Small intestine (tissue), 7 donors: Measurements from ENCODE around the gene RAD51B. TPM values are rescaled to one million over a fixed set of nuclear protein-coding genes. Genes with fewer than 3 reads are reported as not detected.

ENCODE experiments used
- DNase-seq, 2 donors: peaks; one replicate each; pipeline versions ENCODE4 v3.0.0 to v3.0.0-alpha.2; 2013
- FAIRE-seq: peaks from 2 replicates; lab custom pipeline; 2012; peaks lifted over from hg19 to GRCh38; lab: Jason Lieb, UNC
- H3K27ac ChIP-seq, 3 donors: one replicate each; pipeline ENCODE4 v1.5.1; 2013; ENCODE audit warnings: low read length in 2 of 3, mild to moderate bottlenecking in 2 of 3, control low read depth in 1 of 3, inconsistent platforms in 1 of 3, low read depth in 1 of 3, moderate library complexity in 1 of 3
- H3K27me3 ChIP-seq, 3 donors: one replicate each; pipeline ENCODE4 v1.6.1; 2013; ENCODE audit warnings: low read length in 3 of 3, inconsistent platforms in 1 of 3; ENCODE audit not compliant: control insufficient read depth in 3 of 3, insufficient read depth in 3 of 3
- H3K36me3 ChIP-seq, 3 donors: one replicate each; pipeline ENCODE4 v1.6.1; 2013; ENCODE audit warnings: low read length in 3 of 3, inconsistent platforms in 1 of 3, low read depth in 1 of 3, mild to moderate bottlenecking in 1 of 3, moderate library complexity in 1 of 3; ENCODE audit not compliant: control insufficient read depth in 3 of 3, insufficient read depth in 2 of 3
- H3K4me1 ChIP-seq, 3 donors: one replicate each; pipeline ENCODE4 v1.6.1; 2013; ENCODE audit warnings: low read length in 2 of 3, inconsistent platforms in 1 of 3, low read depth in 1 of 3, mild to moderate bottlenecking in 1 of 3, moderate library complexity in 1 of 3; ENCODE audit not compliant: control insufficient read depth in 3 of 3, insufficient read depth in 2 of 3
- H3K4me3 ChIP-seq, 3 donors: one replicate each; pipeline ENCODE4 v1.5.1; 2013; ENCODE audit warnings: low read length in 3 of 3, control low read depth in 1 of 3, inconsistent platforms in 1 of 3, low read depth in 1 of 3, mild to moderate bottlenecking in 1 of 3, moderate library complexity in 1 of 3
- H3K9me3 ChIP-seq, 2 donors: one replicate each; pipeline ENCODE4 v1.6.1; 2013; ENCODE audit warnings: low read depth in 1 of 2, low read length in 1 of 2; ENCODE audit not compliant: control insufficient read depth in 2 of 2, insufficient read depth in 1 of 2
- WGBS, 3 donors: extraction: QIAGEN DNeasy Blood & Tissue Kit; methylation state at CpG; one replicate each; pipeline ENCODE4 v1.1.7; 2013; 5-methylcytosine and 5-hydroxymethylcytosine counted together
- polyA plus RNA-seq, 4 donors: library from polyadenylated mRNA; stranded (reverse) in 3 of 4; unstranded in 1 of 4; fragments of 200-250 nt in 3 of 4; fragments of 120-200 nt in 1 of 4; gene quantifications; one replicate each; pipeline versions ENCODE4 v1.2.1 to v1.2.3, GENCODE V29; 2013
- donor health status: healthy with polysubstance abuse.
- donor health status: control.
- donor health status: control.
- donor health status: Bipolar disorder and iron deficiency.
- donor health status: healthy.

Gene RAD51B
- polyA plus RNA-seq, 4 donors: 1.1 to 9.0 (median 4.1) TPM

DNA sequence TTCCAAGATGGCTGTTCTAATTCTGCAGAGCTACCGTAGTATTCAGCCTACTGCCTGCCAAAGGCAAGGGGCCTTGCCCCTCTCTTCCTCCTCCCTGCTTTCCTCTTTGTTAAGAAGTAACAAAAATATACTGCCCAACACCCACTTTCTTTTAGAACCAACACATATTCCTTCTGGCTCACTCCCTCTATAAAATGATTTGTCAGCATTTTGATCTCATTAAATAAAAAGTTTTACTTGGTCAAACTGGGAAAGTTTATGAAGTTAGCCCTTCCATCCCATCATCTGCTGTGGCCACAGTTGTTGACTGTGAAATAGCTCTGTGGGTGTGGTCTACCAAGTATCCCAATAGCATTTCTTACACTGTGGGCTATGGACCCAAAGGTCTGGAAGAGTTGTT, 500.9 kb downstream of the RAD51B start:
- H3K27me3 ChIP-seq: no peaks in the 10 kb centered on the region
- FAIRE-seq: no peak
- 89 to 96% (median 91%) methylated on average over 1 of the region's 1 CpG for WGBS, 3 donors
- H3K9me3 ChIP-seq: no peaks in the 10 kb centered on the region
- no peak overlapping the region for H3K4me3 ChIP-seq
- no peaks in the 10 kb centered on the region for H3K4me1 ChIP-seq
- H3K36me3 ChIP-seq: no peaks in the 10 kb centered on the region
- H3K27ac ChIP-seq: no peak overlapping the region
- no peak for DNase-seq

DNA sequence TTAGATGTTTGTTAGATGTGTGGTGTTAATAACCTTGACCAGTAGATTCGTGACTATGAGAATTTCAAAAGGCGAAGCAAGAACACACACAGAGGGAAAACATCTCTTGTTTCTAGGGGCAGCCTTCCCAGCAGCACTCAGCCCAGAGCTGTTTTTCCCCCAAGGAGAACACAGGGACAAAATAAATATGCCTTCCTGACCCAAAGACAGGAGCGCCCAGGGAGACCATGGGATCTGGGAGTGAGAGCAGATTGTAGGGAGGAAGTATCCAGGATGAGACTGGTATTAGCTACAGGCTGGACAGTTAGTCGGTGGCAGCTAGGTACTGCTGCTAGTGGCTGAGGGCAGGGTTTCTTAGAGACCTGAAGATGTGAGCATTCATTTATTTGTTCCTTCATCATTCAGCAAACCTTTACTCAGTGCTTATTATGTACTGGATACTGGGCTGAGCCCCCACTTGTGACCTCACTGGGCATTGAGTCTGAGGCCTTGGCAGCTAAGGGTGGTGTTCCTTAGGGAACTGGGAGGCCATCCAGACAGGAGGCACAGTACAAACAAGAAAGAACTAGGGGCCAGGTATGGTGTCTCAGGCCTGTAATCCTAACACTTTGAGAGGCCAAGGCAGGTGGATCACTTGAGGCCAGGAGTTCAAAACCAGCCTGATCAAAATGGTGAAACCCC, 503.5 kb downstream of the RAD51B start:
- 92 to 96% (median 95%) methylated on average over 4 of the region's 4 CpGs for WGBS, 3 donors
- Histone ChIP-seq H3K9me3 (no peaks in the 10 kb centered on the region), H3K4me3 (no peak overlapping the region), H3K36me3 (no peaks in the 10 kb centered on the region), H3K4me1 (no peaks in the 10 kb centered on the region), H3K27ac (no peak overlapping the region), H3K27me3 (no peaks in the 10 kb centered on the region)
- DNase-seq (no peak), FAIRE-seq (no peak)

DNA sequence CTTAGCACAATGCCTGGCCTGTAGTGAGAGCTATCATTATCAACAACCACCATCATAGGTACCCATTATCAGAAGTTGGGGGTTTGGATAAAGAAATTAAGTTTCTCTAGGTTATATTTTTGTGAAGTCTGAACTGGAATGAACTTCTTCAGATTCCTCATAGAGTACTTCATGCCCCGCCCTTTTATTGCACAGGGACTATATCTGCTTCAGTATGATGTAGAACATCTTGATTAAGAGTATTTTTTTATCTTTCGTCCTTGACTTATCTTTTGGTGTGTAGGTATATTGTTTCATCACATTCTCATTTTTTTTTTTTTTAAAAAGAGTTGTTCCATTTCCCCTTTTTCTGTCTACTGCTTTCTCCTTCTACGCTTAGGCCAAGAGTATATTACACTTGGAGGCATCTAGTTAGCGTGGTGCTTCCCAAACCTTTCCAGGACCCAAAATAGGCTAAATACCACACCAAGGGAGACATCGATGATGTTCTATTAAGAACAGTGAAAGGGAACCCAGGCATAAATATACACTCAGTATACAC, 505.8 kb downstream of the RAD51B start:
- Histone ChIP-seq H3K36me3 (no peaks in the 10 kb centered on the region), H3K4me1 (peaks cover 0 to 1% (median 0%) of the 10 kb centered on the region in 3 donors), H3K27ac (no peak overlapping the region), H3K4me3 (no peak overlapping the region), H3K9me3 (no peaks in the 10 kb centered on the region), H3K27me3 (no peaks in the 10 kb centered on the region)
- WGBS, 3 donors: 78 to 87% (median 86%) methylated on average over 5 of the region's 5 CpGs
- FAIRE-seq: no peak
- no peak for DNase-seq

DNA sequence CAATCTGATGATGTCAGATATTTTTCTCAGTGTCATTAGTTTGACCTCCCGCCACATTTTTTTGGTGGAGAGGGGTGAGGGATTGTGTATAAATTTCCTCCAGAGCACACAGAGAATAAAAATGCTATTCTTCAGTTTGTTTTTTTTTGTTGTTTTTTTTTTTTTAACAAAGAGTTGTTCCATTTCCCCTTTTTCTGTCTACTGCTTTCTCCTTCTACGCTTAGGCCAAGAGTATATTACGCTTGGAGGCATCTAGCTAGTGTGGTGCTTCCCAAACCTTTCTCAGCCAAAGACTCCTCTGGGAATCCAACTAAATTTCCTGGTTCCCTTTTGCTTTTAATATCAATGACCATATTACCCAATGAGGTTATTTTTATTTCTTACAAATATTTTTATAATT, 507.7 kb downstream of the RAD51B start:
- Histone ChIP-seq H3K27ac (no peak overlapping the region), H3K9me3 (no peaks in the 10 kb centered on the region), H3K27me3 (no peaks in the 10 kb centered on the region), H3K4me1 (peaks cover 0 to 9% (median 0%) of the 10 kb centered on the region in 3 donors), H3K4me3 (no peak overlapping the region), H3K36me3 (no peaks in the 10 kb centered on the region)
- no peak for DNase-seq
- FAIRE-seq: no peak
- WGBS, 3 donors: 80 to 100% (median 92%) methylated on average over 3 of the region's 3 CpGs

DNA sequence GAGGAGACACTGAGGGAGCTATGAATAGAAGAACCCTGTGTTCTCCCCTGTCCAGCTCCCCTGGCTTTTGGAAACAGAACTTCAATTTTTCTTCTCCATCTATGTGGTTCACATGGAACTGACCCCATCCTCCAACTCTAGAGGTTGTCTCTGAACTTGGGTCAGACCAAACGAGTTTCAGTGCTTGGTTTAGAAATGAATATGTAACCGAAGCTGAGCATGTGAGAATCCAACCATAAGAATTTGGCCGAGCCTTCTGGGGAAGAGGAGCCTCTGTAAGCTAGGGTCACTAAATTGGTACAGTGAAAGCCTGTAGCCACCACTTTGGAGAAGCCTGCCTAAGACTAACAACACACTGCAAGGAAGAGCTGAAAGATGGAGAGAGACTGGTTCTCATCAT, 508.9 kb downstream of the RAD51B start:
- Histone ChIP-seq H3K4me3 (no peak overlapping the region), H3K36me3 (no peaks in the 10 kb centered on the region), H3K4me1 (peaks cover 0 to 9% (median 0%) of the 10 kb centered on the region in 3 donors), H3K27me3 (no peaks in the 10 kb centered on the region), H3K9me3 (no peaks in the 10 kb centered on the region), H3K27ac (no peak overlapping the region)
- no peak for FAIRE-seq
- DNase-seq: no peak
- WGBS, 3 donors: 86 to 90% (median 89%) methylated on average over 3 of the region's 3 CpGs

DNA sequence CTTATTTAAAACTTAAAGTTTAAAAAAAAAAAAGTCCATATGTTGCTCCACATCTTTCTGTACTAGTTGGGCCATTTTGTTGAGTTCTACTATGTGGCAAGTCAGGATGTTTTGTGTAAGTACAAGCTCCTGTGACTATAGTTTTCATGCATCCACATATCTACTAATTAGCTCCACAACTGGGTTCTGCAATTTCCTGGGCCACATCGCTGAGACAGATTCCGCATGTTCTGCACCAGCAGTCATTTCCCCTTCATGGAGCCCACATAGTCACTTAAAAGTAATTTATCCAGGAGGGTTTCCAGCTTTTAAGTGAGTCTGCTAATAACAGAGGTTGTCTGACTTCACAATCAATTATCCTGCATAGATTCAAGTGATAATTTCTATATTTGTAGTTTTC, 511.8 kb downstream of the RAD51B start:
- WGBS, 3 donors: 91 to 96% (median 95%) methylated on average over 2 of the region's 2 CpGs
- H3K9me3 ChIP-seq: no peaks in the 10 kb centered on the region
- no peak overlapping the region for H3K4me3 ChIP-seq
- no peaks in the 10 kb centered on the region for H3K27me3 ChIP-seq
- no peak overlapping the region for H3K27ac ChIP-seq
- H3K4me1 ChIP-seq: peaks cover 0 to 9% (median 0%) of the 10 kb centered on the region in 3 donors
- no peak for DNase-seq
- no peak for FAIRE-seq
- no peaks in the 10 kb centered on the region for H3K36me3 ChIP-seq

DNA sequence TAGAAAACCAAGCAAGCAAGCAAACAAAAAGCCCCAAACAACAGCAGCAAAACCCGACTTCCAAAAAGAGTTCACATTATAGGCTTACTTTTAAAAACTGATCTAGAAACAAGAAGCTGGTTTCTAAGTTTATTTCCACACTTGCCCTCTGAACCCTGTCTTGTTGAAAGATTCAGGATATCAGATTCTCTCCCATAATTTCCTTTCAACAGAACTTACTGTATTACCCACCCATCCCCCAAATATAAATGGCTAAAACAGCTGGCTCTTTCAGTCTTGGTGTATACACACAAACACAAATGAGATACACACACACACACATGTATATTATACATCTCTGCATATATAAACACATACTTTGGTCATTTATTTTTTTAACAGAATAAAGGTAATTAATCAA, 512.4 kb downstream of the RAD51B start:
- DNase-seq: peak in 1 of 2 donors; percentile 34
- Histone ChIP-seq H3K4me1 (peaks cover 0 to 9% (median 0%) of the 10 kb centered on the region in 3 donors), H3K36me3 (no peaks in the 10 kb centered on the region), H3K27ac (no peak overlapping the region), H3K9me3 (no peaks in the 10 kb centered on the region), H3K27me3 (no peaks in the 10 kb centered on the region), H3K4me3 (no peak overlapping the region)
- FAIRE-seq: no peak
- WGBS, 3 donors: 64 to 78% (median 65%) methylated on average over 1 of the region's 1 CpG

DNA sequence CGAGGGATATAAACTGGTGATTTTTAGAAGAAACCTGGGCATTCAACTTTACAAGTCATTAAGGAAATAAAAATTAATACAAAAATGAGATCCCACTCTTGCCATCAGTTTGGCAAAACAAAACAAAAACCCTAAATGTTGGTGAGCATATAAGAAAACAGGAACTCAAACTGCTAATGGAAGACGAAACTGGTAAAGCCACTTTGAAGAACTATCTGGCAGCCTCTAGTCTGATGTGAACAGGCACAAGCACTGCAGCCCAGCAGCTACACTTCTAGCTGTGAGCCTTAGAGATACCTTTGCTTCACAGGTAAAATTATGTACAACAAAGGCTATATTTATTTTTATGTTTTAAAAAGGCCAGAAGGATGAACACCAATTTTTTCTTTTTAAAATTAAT, 513.7 kb downstream of the RAD51B start:
- DNase-seq (no peak), FAIRE-seq (no peak)
- Histone ChIP-seq H3K27me3 (no peaks in the 10 kb centered on the region), H3K4me3 (no peak overlapping the region), H3K27ac (no peak overlapping the region), H3K36me3 (no peaks in the 10 kb centered on the region), H3K9me3 (no peaks in the 10 kb centered on the region), H3K4me1 (peaks cover 0 to 9% (median 0%) of the 10 kb centered on the region in 3 donors)
- WGBS, 3 donors: 80 to 95% (median 91%) methylated on average over 2 of the region's 2 CpGs

DNA sequence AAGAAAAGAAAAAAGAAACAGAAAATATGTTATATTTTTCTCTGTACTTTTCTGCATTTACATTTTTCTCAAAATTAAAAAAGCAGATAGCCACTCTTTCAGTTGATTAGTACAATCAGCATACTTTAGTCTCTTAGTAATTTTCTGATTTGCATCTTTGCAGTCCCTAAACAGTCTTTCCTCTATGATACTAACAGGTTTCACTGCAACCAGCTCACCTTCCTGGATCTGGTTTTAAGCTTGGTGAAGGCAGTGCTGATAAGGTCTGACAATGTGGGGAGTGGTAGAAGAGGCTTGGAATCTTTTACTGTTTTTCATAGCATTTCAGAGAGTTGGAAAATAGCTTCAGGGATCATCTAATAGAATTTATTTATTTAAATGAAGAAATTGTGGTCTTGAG, 515.7 kb downstream of the RAD51B start:
- H3K9me3 ChIP-seq: no peaks in the 10 kb centered on the region
- FAIRE-seq (no peak), DNase-seq (no peak)
- peaks cover 0 to 8% (median 0%) of the 10 kb centered on the region in 3 donors for H3K4me1 ChIP-seq
- H3K27me3 ChIP-seq: no peaks in the 10 kb centered on the region
- no peak overlapping the region for H3K4me3 ChIP-seq
- no peaks in the 10 kb centered on the region for H3K36me3 ChIP-seq
- no peak overlapping the region for H3K27ac ChIP-seq
